ENCODE measurements around the gene GLDC.

Gene GLDC

GRCh38 chr9:6549106-6549800 lies 96.3 kb downstream of the GLDC start:
- TF ChIP-seq CTCF (IDR thresholded peaks at IDR 0.05) = no peak

GRCh38 chr9:6545017-6545691 lies 100.4 kb downstream of the GLDC start:
- no peak for TF ChIP-seq CTCF (IDR thresholded peaks at IDR 0.05)

GRCh38 chr9:6543204-6543603 lies 102.3 kb downstream of the GLDC start:
- no peak for TF ChIP-seq CTCF (IDR thresholded peaks at IDR 0.05)

GRCh38 chr9:6538666-6539071 lies 106.9 kb downstream of the GLDC start:
- TF ChIP-seq CTCF (IDR thresholded peaks at IDR 0.05) = no peak

- no peak for TF ChIP-seq CTCF (IDR thresholded peaks at IDR 0.05)
Measured at GRCh38 chr9:6535594-6535993, 109.9 kb downstream of the GLDC start.

- TF ChIP-seq CTCF (IDR thresholded peaks at IDR 0.05) = no peak
Measured at GRCh38 chr9:6525326-6526045, 120.0 kb downstream of the GLDC start.

GRCh38 chr9:6522263-6522662 lies 123.3 kb downstream of the GLDC start:
- TF ChIP-seq CTCF (IDR thresholded peaks at IDR 0.05) = no peak
